HG03575 (cell line): ENCODE data around the gene NCKAP1.
A peak's percentile ranks its signal among the peaks of the same experiment; 100 is the strongest.
"Not testable (repeated sequence)": the region's sequence is repeated elsewhere in the genome, so short reads cannot be mapped to it uniquely, and the experiment has no call there.

Source experiments
- ATAC-seq: cut with Tn5 transposase; IDR thresholded peaks from one replicate; pipeline ENCODE4 v1.9.1; 2021; ENCODE audit not compliant: unreplicated experiment, insufficient number of reproducible peaks, low FRiP score; ENCODE audit errors: extremely low read depth

Gene NCKAP1

DNA sequence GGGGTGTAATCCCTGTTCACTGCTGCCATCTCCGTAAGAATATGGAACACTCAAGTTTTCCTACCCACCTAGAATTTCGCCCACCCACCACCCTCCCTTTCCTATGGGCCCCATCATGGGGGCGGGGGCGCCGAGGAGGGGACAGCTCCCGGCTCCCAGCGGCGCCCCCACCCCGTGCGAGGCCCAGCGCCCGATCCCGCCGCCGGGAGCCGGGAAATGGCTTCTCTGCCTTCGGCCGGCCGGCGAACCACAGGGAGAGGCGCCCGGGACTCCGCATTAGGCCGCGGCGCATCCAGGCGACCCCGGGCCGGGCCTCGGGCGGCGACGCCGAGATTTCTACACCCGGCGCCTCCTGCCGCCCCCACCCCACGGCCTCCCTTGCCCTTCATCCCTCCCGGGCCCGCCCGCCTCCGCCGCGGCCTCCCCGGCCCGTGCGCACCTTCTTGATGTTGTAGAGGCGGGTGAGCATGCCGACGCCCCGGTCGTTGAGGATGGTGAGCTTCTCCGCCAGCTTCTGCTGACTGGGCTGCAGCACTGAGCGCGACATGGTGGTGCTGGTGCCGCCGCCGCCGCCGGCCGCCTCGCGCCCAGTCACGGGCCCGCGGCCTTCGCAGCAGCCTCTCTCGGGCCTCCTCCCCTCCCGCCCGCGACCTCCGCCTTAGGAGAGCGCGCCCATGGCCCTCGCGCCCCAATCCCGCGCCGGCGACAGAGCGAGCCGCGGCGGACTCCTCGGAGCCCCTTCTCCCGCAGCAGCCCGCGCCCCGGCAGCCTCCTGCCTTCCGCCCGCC, 510 bp downstream of the NCKAP1 start:
- ATAC-seq: no peak

DNA sequence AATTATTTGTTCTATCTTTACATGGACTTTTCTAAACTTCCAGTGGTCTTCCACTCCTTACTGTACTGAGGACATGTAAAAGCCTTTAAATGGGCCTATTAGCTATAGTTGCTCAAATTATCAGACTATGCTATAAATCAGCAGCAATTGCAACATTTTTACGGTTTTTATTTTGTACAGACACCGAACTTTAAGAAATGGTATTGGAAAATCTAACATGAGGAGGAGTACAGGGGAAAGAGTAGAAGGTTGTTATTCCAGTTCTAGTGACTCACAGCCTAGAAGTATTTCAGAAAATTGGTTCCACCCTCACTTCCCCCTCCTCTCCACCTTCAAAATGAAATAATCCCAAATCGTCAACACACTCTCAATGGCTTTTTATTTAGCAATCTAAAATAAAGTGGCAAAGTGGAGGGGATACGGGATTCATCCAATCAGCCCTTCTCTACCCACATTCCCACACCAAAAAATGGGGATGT, 1.1 kb downstream of the NCKAP1 start:
- no peak for ATAC-seq

DNA sequence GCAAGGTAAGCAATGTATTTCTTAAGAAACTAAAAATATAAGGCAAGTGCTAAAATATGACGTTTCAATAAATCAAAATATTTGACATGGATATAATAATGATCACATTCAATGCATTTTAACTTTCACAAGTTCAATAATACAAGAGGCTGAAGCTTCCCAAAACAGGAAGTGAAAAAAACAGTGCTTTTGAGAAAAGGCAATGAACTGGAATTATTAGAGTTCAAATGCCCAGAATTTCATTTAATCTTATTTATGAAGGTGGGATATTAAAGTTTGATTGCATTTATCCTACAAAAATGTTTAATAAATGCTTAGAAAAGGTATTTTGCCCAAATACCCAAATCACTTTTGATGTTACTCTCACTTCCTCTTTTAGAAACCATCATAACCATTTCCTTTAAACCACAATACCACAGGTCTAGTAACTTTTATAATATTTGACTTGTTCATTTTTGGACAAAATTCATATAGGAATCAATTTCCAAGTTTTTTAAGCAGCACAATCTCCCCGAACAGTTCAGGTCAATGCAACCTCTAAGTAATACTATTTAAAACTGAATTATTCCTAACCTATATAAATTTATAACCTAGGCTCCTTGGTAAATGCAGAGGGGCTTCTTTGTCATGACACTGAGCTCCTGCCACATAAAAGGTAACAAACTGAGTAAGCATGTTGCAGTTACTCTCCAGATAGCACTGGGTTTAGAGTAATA, 2.1 kb downstream of the NCKAP1 start:
- peak; percentile 66 for ATAC-seq

DNA sequence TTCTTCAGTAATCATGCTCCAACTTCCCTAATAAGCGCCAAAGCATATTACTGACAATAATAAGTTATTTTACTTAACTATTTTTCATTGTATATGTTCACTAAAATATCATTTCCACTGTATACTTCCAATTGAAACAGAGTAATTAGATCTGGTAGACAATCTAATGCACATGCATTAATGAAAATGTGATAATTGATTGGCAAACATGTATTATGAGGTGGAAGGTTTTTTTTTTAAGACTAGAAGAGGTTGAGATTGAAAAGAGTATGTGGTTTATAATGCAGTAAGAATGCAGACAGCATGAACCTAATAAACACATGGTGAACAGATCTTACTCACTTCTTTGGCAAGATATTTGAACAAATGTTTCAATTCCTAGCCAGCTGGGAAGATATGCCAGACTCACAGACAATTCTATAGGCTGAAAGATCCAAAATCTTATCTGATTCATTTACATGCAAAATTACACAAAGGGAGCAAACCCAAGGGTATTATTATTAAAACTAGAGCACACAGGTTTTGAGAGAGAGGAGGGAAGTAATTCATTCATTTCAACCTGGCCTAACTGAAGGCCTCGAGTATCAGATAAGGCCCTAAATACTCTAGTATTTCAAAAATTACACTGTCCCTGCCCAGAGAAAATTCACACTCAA, 2.8 kb downstream of the NCKAP1 start:
- ATAC-seq: no peak

DNA sequence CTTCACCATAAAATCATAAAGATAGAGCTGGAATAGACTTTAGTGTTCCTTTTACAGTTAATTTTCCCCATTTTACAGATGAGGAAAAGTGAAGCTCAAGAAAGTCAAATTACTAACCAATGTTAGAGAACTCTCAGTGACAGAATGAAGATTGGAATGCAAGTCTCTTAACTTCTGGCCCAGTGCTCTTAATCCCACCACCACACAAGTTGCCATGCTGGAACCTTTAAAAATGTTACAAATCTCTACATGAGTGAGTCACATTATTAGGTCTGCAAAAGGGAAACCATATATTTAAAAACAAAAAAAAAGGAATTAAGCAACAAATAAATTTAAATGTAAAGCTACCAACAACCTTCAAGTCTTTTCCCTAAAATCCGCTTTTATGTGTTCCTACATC, 3.5 kb downstream of the NCKAP1 start:
- no peak for ATAC-seq

DNA sequence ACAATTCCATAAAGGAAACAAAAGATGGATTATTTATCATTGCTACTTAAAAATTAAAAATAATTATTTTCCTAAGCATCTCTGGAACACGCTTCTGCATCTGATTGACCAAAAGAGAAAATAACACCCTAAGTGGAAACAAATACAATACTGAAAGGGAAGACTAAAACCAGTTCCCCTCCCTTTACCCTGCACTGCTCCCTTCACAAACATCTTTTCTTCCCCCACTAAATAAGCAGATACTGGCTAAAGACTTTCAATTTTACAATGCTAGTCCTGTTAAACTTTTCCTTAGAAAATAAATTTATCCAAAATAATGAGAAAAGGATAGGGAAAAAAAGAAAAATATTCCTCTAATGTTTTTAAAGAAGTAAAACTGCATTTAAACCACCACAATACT, 4.3 kb downstream of the NCKAP1 start:
- no peak for ATAC-seq

DNA sequence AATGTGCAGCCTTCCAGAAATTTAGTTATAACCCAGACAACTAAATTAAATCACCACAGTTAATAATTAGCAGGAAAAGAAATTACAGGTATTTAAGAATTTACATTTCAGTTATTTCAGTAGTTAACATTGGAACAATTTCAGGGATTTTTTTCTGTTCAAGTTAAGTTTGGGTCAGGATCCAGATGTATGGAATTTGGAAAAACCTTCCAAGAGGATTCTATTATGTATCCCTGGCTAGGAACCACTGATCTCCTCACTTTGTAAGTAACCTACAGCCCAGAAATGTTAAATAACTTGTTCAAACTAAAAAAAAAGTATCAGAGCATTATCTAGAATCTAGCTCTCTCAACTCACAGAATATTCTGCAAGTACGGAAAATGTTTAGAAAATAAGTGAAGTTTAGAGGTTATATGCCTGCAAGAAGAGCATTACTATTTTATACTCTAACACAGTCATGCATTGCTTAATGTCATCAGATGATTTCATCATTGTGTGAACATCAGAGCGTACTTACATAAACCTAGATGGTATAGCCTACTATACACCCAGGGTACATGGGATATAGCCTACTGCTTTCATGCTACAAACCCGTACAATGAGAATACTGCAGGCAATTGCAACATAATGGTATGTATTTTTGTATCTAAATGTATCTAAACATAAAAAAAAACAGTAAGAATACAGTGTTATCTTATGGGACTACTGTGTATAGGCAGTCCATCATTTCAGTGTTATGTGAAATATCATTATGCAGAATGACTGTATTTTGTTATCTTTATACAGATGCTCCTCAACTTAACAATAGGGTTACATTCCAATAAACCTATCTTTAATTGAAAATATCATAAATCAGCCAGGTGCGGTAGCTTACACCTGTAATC, 6.1 kb downstream of the NCKAP1 start:
- no peak for ATAC-seq

DNA sequence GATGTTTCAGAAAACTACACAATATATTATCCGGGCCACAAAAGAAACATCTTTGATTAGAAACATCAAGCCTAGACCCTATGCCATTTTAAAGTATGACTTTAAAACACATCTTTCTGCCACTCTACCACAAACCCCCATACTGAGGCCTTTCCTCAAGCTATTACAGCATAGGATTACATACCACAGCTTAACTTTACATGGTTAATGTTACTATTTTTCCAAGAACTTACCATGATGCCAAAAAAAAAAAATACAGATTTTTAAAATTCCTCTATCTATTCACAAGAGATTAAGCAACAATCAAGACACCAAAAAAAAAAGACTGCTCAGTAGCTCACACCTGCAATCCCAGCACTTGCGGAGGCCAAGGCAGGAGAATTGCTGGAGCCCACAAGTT, 9.0 kb downstream of the NCKAP1 start:
- no peak for ATAC-seq

DNA sequence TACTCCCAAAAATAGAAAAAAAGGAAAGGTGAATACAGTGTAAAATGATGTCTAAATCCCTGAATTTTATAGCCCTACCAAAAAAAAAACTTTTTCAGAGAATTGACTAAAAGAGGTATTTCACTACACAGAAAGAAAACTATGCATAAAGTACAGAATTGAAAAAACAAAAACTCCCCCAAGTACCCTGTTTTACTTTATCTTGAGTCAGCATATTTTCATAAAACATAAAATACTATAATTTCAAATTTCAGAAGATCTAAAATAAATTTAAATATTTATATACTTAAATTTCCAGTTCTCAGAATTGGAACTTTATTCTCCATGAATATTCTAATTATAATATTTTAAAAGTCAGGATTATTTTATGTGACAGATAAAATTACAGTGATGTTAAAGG, 10.1 kb downstream of the NCKAP1 start:
- ATAC-seq: no peak

DNA sequence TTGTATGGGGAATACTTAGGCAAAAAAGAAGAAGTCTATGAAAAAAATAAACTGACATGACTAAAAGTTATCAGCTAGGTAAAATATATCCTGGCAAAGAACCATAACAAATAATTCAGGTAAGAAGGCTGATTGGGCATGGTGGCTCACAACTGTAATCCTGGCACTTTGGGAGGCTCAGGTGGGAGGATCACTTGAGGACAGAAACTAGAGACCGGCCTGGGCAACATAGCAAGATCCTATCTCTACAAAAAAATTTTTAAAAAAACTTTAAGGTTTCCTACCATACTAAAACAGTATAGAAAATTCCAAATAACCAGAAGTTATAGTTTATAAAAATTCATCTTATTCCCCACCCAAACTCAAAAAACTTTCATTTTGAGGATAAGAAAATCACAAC, 10.8 kb downstream of the NCKAP1 start:
- ATAC-seq: no peak

DNA sequence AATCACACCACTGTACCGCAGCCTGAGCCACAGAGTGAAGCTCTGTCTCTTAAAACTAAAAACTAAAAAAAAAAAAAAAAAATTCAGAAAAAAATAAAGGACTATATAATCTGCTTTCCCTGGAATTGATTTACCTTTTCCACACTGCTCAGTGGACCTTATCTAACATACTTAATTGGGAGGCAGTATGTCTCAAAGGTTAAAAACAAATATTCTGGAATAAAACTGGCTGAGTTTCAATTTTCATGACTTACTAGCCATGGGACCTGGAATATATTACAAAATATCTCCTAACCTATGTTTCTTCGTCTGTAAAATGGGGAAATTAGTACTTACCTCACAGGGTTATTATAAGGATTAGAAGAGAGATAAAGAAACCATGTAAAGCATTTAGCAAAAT, 11.8 kb downstream of the NCKAP1 start:
- no peak for ATAC-seq

DNA sequence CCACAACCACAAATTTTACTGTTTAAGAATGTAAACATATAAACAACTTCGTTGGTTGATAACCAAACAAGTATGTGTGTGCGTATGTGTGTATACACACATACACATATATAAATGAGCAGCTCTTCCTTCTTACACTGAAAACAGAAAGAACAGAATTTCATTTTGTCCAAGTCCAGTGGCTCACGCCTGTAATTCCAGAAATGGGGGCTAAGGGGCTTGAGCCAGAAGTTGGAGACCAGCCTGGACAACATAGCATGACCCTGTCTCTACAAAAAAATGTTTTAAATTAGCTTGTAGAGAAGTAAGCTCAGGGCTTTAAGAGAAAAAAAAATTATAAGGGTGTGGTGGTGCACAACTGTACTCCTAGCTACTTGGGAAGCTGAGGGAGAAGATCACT, 12.3 kb downstream of the NCKAP1 start:
- no peak for ATAC-seq

DNA sequence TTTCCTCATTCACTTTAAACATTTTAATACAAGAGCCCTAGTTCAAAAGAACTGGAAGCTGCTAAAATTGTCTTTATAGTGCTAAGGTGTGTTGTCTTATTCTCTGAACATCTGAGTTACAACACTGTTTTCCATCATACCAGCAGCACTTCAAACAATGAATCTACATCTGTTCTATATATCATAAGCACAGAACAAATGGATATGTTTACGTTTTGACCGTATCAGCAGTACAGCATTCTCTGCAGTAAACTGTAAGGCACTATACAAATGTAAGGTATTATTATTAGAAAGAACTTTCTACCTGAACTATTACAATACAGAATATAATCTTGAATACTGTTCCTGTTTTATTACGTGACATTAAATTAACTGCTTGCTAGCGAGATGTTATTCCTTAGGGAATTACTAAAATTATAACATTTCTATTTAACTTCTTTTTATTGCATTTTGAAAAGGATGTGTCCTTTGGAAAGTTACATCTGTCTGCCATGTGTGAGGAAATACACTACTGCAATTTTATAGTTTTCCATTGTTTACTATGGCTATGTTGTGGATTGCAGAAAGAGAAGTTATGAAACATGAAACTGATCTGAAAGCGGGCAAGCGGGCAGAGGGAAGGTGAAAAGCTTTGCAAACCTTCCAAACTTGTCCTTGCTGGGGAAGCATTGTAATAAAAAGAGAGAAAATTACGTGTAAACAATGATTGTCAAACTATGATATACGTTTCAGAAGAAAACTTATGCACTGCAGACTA, 13.7 kb downstream of the NCKAP1 start:
- ATAC-seq: no peak

DNA sequence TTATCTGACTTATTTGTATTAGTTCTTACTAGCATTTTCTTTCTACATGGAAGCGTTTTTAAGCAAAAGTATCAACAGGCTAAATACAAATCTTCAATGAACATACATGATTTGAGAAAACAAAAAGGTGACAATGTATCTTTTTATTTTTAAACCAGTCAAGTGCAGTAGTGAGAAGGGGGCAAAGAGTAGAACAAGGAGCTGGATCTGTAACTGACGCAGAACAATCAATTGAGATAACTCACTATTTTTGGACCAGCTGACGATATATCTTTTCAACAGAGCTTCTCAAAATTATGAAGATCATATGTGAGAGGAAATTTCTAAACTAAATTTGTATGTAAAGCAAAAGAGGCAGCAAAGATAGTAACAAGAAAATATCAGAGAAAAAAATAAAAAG, 15.5 kb downstream of the NCKAP1 start:
- ATAC-seq: no peak

DNA sequence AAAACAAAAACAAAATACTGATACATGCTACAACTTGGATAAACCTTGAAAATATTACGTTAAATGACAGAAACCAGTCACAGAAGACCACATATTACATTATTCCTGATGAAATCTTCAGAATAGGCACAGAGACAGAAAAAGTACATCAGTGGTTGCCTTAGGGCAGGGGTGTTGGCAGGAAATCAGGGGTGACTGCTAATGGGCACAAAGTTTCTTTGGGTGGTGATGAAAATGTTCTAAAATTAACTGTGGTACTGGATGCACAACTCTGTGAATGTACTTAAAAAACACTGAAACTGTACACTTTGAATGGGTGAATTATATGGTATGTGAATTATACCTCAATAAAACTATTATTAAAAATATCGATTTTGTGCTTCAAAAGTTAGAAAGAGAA, 16.6 kb downstream of the NCKAP1 start:
- no peak for ATAC-seq

DNA sequence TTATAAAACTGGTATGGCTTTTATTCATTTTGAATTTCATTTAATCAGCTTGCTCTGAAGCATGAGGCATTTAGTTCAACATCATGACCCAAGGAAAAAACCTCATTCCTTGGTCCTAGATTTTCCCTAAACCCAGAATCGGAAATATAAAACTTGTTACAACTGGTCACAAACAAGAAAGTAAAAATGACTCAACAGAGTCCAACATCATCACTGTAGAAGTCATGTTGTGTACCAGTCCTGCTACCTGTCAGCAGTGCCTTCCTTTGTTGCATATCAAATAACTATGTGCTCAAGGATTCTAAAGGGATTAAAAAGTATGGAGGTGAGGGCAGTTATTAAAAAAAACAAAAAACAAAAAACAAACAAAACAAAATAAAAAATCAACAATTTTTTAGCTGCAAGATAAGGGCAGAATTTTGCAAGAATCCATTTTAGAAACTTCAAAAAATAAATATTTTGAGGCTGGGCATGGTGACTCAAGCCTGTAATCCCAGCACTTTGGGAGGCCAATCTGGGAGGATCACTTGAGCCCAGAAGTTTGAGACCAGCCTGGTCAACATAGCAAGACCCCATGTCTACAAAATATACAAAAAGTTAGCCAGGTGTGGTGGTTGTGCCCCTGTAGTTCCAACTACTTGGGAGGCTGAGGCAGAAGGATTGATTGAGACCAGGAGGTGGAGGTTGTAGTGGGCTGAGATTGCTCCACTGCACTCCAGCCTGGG, 18.4 kb downstream of the NCKAP1 start:
- no peak for ATAC-seq

DNA sequence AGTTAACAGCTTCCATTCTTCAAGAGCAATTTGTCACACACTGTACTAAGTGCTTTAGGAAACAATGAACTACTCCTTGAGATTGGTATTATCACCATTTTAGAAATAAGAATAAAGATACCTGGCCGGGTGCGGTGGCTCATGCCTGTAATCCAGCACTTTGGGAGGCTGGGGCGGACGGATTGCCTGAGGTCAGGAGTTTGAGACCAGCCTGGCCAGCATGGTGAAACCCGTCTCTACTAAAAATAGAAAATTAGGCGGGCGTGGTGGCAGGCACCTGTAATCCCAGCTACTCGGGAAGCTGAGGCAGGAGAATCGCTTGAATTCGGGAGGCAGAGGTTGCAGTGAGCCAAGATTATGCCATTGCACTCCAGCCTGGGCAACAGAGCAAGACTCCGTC, 20.4 kb downstream of the NCKAP1 start:
- not testable (repeated sequence) for ATAC-seq

DNA sequence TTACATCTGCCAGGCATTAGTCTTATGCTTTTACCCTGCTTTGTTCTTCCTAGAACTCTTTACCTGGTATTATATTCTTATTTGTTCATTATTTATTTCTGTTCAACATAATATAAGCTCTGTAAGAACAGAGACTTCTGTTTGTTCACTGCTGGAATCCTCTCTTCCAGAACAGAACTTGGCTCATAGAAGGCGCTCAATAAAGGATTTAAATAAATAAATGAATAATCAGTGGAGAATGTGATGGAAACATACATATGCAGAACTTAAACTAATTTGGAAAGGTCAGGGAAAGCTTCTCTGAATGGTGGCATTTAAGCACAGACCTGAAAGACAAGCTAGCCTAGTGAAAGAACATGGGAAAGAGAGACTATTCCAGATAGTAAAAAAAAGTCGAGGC, 24.3 kb downstream of the NCKAP1 start:
- ATAC-seq: no peak
